Effector memory CD8-positive, alpha-beta T cell (primary cell): ENCODE measurements around the gene IRAK2.
"Not testable (repeated sequence)": the region's sequence is repeated elsewhere in the genome, so short reads cannot be mapped to it uniquely, and the experiment has no call there.

Source experiments
- ATAC-seq: fragments of 150-1000 bp; cut with Tn5 transposase; replicated peaks from 2 replicates; pipeline ENCODE4 v1.10.0; 2021; ENCODE audit warnings: mild to moderate bottlenecking, moderate library complexity
- DNase-seq, 3 experiments: peaks; one replicate each; pipeline ENCODE4 v3.0.0; 2021
- H3K27ac Mint-ChIP-seq, 2 donors: one replicate each; pipeline ENCODE4 v1.8.0; 2022; ENCODE audit warnings: mild to moderate bottlenecking in 2 of 2, mixed read lengths in 2 of 2, moderate library complexity in 2 of 2
- H3K27me3 Mint-ChIP-seq, 2 donors: one replicate each; pipeline ENCODE4 v1.8.0; 2022; ENCODE audit warnings: mixed read lengths in 2 of 2
- H3K36me3 Mint-ChIP-seq: one replicate; pipeline ENCODE4 v1.8.0; 2022; ENCODE audit warnings: mild to moderate bottlenecking, moderate library complexity, mixed read lengths; ENCODE audit not compliant: insufficient read depth
- H3K4me1 Mint-ChIP-seq, 2 donors: one replicate each; pipeline ENCODE4 v1.8.0; 2022; ENCODE audit warnings: low read depth in 2 of 2, mixed read lengths in 2 of 2
- H3K4me3 Mint-ChIP-seq, 2 donors: one replicate each; pipeline ENCODE4 v1.8.0; 2022; ENCODE audit warnings: mild to moderate bottlenecking in 2 of 2, mixed read lengths in 2 of 2, moderate library complexity in 2 of 2
- H3K9me3 Mint-ChIP-seq, 2 donors: one replicate each; pipeline ENCODE4 v1.8.0; 2022; ENCODE audit warnings: mixed read lengths in 2 of 2

Gene IRAK2

DNA sequence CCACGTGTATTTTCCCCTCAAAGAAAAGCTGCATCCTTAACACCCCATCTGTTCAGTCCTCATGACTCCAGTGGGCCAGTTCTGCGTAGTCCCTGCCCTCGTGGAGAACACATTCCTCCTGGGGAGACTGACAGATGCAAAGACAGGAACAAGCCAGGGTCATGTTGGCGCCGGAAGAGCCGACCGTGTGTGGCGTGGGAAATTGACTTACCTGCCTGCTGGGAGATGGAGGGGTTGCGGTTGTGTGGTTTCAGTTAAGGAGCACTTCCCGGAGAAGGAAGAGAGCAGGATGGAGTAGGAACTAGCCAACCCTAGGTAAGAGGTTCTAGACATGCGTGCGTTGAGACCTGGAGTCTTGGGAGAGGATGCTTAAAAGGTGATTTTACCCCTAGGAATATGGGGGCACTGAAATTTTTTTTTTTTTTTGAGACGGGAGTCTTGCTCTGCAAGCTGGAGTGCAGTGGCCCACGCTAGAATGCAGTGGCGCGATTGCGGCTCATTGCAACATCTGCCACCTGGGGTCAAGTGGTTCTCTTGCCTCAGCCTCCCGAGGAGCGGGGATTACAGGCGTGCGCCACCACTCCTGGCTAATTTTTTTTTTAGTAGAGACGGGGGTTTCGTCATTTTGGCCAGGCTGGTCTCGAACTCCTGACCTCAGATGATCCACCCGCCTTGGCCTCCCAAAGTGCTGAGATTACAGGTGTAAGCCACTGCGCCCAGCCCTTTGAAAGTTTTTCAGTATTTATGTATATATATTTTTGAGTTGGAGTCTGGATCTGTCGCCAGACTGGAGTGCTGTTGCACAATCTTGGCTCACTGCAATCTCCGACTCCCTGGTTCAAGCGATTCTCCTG is 21.8 kb upstream of the IRAK2 start:
- peak overlapping the region; percentile 95 to 97 for H3K27ac Mint-ChIP-seq
- peaks cover 23 to 34% of the 10 kb centered on the region in 2 donors for H3K4me1 Mint-ChIP-seq
- ATAC-seq, result no peak
- no peaks in the 10 kb centered on the region for H3K27me3 Mint-ChIP-seq
- H3K36me3 Mint-ChIP-seq, result peaks cover 60% of the 10 kb centered on the region
- no peak for DNase-seq
- H3K4me3 Mint-ChIP-seq, result peak overlapping the region; percentile 89 to 90
- no peaks in the 10 kb centered on the region for H3K9me3 Mint-ChIP-seq

DNA sequence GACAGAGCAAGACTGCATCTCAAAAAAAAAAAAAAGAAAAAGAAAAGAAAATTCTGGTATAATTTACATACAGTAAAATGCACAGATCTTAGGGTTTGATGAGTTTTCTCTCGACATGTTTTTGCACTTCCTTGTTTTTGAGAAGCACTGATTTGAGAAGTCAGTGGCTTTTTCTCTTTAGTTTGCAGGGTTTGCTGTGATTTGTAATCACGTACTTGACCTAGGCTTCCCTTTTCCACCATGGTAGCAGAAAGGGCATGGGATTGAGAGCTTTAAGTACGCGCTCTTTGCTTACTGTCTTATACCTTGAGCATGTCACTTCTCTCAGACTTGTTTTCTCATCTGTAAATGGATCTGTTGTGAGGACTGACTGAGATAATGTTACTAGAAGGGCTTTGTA is 19.0 kb upstream of the IRAK2 start:
- Mint-ChIP-seq H3K9me3 (no peaks in the 10 kb centered on the region), H3K4me1 (peaks cover 26 to 36% of the 10 kb centered on the region in 2 donors), H3K27ac (peak overlapping the region; percentile 52 to 59), H3K36me3 (peaks cover 87% of the 10 kb centered on the region), H3K4me3 (peak overlapping the region; percentile 69), H3K27me3 (no peaks in the 10 kb centered on the region)
- DNase-seq (no peak), ATAC-seq (no peak)

DNA sequence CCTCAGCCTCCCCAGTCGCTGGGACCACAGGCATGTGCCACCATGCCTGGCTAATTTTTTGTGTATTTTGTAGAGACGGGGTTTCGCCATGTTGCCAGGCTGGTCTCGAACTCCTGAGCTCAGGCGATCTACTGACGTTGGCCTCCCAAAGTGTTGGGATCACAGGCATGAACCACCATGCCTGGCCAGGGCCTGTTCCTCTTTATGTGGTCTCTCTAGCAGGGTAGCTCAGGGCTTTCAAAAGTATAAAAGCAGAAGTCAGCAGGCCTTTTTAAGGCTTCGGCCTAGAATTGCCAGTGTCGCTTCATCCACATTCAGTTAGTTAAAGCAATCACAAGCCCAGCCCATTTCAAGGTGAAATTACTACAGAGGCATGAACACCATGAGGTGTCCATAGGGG is 15.5 kb upstream of the IRAK2 start:
- Mint-ChIP-seq H3K9me3 (no peaks in the 10 kb centered on the region), H3K4me3 (no peak overlapping the region), H3K4me1 (peaks cover 13 to 21% of the 10 kb centered on the region in 2 donors), H3K27me3 (no peaks in the 10 kb centered on the region), H3K27ac (peak overlapping the region in 1 of 2 donors; percentile 87), H3K36me3 (peaks cover 92% of the 10 kb centered on the region)
- ATAC-seq (no peak), DNase-seq (no peak)

DNA sequence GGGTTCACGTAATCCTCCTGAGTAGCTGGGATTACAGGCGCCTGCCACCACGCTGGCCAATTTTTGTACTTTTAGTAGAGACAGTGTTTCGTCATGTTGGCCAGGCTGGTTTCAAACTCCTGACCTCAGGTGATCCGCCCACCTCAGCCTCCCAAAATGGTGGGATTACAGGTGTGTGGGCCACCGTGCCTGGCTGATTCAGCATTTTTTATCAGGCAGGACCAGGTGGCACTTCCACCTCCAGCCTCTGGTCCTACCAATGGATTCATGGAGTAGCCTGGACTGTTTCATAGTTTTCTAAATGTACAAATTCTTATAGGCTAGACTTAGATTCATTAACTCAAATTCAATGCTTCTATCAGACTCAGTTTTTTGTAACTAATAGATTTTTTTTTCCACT is 13.7 kb upstream of the IRAK2 start:
- Mint-ChIP-seq H3K27ac (peak overlapping the region in 1 of 2 donors; percentile 79), H3K27me3 (no peaks in the 10 kb centered on the region), H3K36me3 (peaks cover 88% of the 10 kb centered on the region), H3K9me3 (no peaks in the 10 kb centered on the region), H3K4me3 (no peak overlapping the region), H3K4me1 (peaks cover 8 to 12% of the 10 kb centered on the region in 2 donors)
- DNase-seq, result no peak
- ATAC-seq, result no peak

- Mint-ChIP-seq H3K27me3 (no peaks in the 10 kb centered on the region), H3K36me3 (peaks cover 62% of the 10 kb centered on the region), H3K4me3 (no peak overlapping the region), H3K27ac (no peak overlapping the region), H3K9me3 (no peaks in the 10 kb centered on the region), H3K4me1 (peaks cover 0 to 3% of the 10 kb centered on the region in 2 donors)
- DNase-seq, result no peak
- ATAC-seq, result no peak
Observed at GRCh38 chr3:10154335-10155122, 10.2 kb upstream of the IRAK2 start.

GRCh38 chr3:10155123-10155472 is 9.6 kb upstream of the IRAK2 start:
- Mint-ChIP-seq H3K36me3 (peaks cover 56% of the 10 kb centered on the region), H3K4me1 (peaks cover 0 to 3% of the 10 kb centered on the region in 2 donors), H3K27ac (no peak overlapping the region), H3K9me3 (no peaks in the 10 kb centered on the region), H3K27me3 (no peaks in the 10 kb centered on the region), H3K4me3 (no peak overlapping the region)
- ATAC-seq, result no peak
- no peak for DNase-seq

- Mint-ChIP-seq H3K9me3 (no peaks in the 10 kb centered on the region), H3K4me3 (no peak overlapping the region), H3K4me1 (peaks cover 0 to 3% of the 10 kb centered on the region in 2 donors), H3K27me3 (no peaks in the 10 kb centered on the region), H3K36me3 (peaks cover 51% of the 10 kb centered on the region), H3K27ac (peak overlapping the region in 1 of 2 donors; percentile 49)
- ATAC-seq (no peak), DNase-seq (no peak)
Observed at GRCh38 chr3:10155658-10156057, 9.1 kb upstream of the IRAK2 start.

DNA sequence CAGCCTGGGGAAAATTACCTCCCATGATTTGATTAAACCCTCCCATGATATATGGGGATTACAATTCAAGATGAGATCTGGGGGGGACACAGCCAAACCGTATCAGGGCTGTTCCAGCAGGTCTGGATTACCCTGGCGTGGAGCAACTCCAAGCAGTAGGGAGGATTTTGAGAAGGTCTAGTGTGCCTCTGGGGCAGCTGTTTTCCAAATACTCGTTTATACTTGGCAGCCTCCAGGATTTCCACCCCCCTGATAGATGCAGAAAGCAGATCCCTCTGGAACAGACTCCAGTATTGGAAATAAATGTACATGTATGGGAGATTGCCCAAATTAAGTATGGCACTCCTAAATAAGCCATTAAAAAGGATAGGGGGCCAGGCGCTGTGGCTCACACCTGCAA is 7.7 kb upstream of the IRAK2 start:
- Mint-ChIP-seq H3K27ac (no peak overlapping the region), H3K4me3 (no peak overlapping the region), H3K27me3 (no peaks in the 10 kb centered on the region), H3K36me3 (peaks cover 37% of the 10 kb centered on the region), H3K9me3 (no peaks in the 10 kb centered on the region), H3K4me1 (peaks cover 0 to 3% of the 10 kb centered on the region in 2 donors)
- DNase-seq, result no peak
- ATAC-seq, result no peak

DNA sequence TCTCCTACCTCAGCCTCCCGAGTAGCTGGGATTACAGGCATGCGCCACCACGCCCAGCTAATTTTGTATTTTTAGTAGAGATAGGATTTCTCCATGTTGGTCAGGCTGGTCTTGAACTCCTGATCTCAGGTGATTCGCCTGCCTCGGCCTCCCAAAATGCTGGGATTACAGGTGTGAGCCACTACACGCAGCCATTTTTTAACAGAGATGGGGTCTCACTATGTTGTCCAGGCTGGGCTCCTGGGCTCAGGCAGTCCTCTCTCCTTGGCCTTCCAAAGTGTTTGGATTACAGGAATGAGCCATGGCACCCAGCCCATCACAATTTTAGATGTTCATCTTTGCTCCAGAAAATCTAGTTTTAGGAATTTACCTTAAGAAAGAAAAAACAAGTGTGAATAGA is 6.2 kb upstream of the IRAK2 start:
- DNase-seq, H3K4me3 Mint-ChIP-seq, H3K9me3 Mint-ChIP-seq, H3K27me3 Mint-ChIP-seq, H3K4me1 Mint-ChIP-seq, ATAC-seq, H3K27ac Mint-ChIP-seq: not testable (repeated sequence)
- H3K36me3 Mint-ChIP-seq, result peaks cover 22% of the 10 kb centered on the region

- no peak for ATAC-seq
- peaks cover 13% of the 10 kb centered on the region for H3K36me3 Mint-ChIP-seq
Observed at GRCh38 chr3:10160346-10160745, 4.4 kb upstream of the IRAK2 start.

GRCh38 chr3:10160925-10161324 is 3.8 kb upstream of the IRAK2 start:
- no peak for DNase-seq
- H3K4me3 Mint-ChIP-seq, result no peak overlapping the region
- no peak for ATAC-seq
- H3K27me3 Mint-ChIP-seq, result no peaks in the 10 kb centered on the region
- H3K4me1 Mint-ChIP-seq, result peaks cover under 1 to 9% of the 10 kb centered on the region in 2 donors
- no peaks in the 10 kb centered on the region for H3K9me3 Mint-ChIP-seq
- H3K36me3 Mint-ChIP-seq, result peaks cover 13% of the 10 kb centered on the region
- no peak overlapping the region for H3K27ac Mint-ChIP-seq

More at GRCh38 chr3:10160346-10160745, 4.4 kb upstream of the IRAK2 start:
- H3K27me3 Mint-ChIP-seq, result no peaks in the 10 kb centered on the region
- H3K4me1 Mint-ChIP-seq, result peaks cover 0 to 6% of the 10 kb centered on the region in 2 donors
- H3K4me3 Mint-ChIP-seq, result no peak overlapping the region
- no peak for DNase-seq
- no peak overlapping the region for H3K27ac Mint-ChIP-seq
- no peaks in the 10 kb centered on the region for H3K9me3 Mint-ChIP-seq

- no peaks in the 10 kb centered on the region for H3K9me3 Mint-ChIP-seq
- ATAC-seq (no peak), DNase-seq (no peak)
- H3K27me3 Mint-ChIP-seq, result no peaks in the 10 kb centered on the region
- H3K4me3 Mint-ChIP-seq, result no peak overlapping the region
- peaks cover 13% of the 10 kb centered on the region for H3K36me3 Mint-ChIP-seq
- no peak overlapping the region for H3K27ac Mint-ChIP-seq
- peaks cover 5 to 11% of the 10 kb centered on the region in 2 donors for H3K4me1 Mint-ChIP-seq
Observed at GRCh38 chr3:10162185-10162584, 2.5 kb upstream of the IRAK2 start.

DNA sequence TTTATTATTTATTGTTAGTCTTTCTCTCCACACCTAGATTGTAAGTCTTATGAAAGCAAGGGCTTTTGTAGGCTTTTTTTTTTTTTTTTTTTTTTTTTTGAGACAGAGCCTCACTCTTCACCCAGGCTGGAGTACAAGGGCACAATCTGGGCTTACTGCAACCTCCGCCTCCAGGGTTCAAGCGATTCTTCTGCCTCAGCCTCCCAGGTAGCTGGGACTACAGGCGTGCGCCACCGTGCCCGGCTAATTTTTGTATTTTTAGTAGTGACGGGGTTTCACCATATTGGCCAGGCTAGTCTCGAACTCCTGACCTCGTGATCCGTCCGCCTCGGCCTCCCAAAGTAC is 546 bp upstream of the IRAK2 start:
- H3K9me3 Mint-ChIP-seq, H3K36me3 Mint-ChIP-seq, DNase-seq, ATAC-seq, H3K27ac Mint-ChIP-seq, H3K27me3 Mint-ChIP-seq: not testable (repeated sequence)
- Mint-ChIP-seq H3K4me1 (peaks cover 5 to 10% of the 10 kb centered on the region in 2 donors), H3K4me3 (peak overlapping the region; percentile 70 to 74)

- Mint-ChIP-seq H3K27ac (peak overlapping the region in 1 of 2 donors; percentile 76), H3K27me3 (no peaks in the 10 kb centered on the region), H3K4me1 (peaks cover 5 to 10% of the 10 kb centered on the region in 2 donors), H3K36me3 (peaks cover 4% of the 10 kb centered on the region), H3K4me3 (peak overlapping the region; percentile 70 to 74), H3K9me3 (peaks cover 0 to 4% of the 10 kb centered on the region in 2 donors)
- DNase-seq (no peak), ATAC-seq (no peak)
Observed at GRCh38 chr3:10166213-10166604, 1.5 kb downstream of the IRAK2 start.
